Activated CD4-positive, alpha-beta memory T cell treated with anti-CD3 and anti-CD28 coated beads for 36 hours (primary cell): ENCODE measurements around the gene MYMK. TPM values are rescaled to one million over a fixed set of nuclear protein-coding genes. Genes with fewer than 3 reads are reported as not detected.

Source experiments
- CTCF ChIA-PET: fragments of 350-600 bp; sonication (Branson Sonifier 250); formaldehyde crosslinking; loops from one replicate; lab custom pipeline; 2021; ENCODE audit warnings: antibody characterized with exemption, inconsistent platforms; lab: Charles Lee
- POLR2A ChIA-PET: fragments of 350-600 bp; sonication (Branson Sonifier 250); formaldehyde crosslinking; loops from one replicate; lab custom pipeline; 2021; ENCODE audit warnings: antibody characterized with exemption; lab: Charles Lee
- DNase-seq: peaks from one replicate; pipeline ENCODE4 v3.0.0-alpha.2; 2020
- H3K27ac Mint-ChIP-seq: one replicate; pipeline ENCODE4 v1.8.0; 2021; ENCODE audit warnings: mixed read lengths
- H3K27me3 Mint-ChIP-seq: one replicate; pipeline ENCODE4 v1.8.0; 2021; ENCODE audit warnings: mixed read lengths
- H3K36me3 Mint-ChIP-seq: one replicate; pipeline ENCODE4 v1.8.0; 2021; ENCODE audit warnings: mixed read lengths
- H3K4me1 Mint-ChIP-seq: one replicate; pipeline ENCODE4 v1.8.0; 2021; ENCODE audit warnings: low read depth, mixed read lengths
- H3K4me3 Mint-ChIP-seq: one replicate; pipeline ENCODE4 v1.8.0; 2021; ENCODE audit warnings: mild to moderate bottlenecking, mixed read lengths
- H3K9me3 Mint-ChIP-seq: one replicate; pipeline ENCODE4 v1.8.0; 2021; ENCODE audit warnings: mixed read lengths
- intact Hi-C: fragments of 100-400 bp; cut with micrococcal nuclease; formaldehyde crosslinking; loops from one replicate; pipeline ENCODE4 v1.15.1; 2023
- total RNA-seq, 2 experiments: library from RNA; stranded (reverse); gene quantifications; one replicate each; pipeline ENCODE4 v1.2.3, GENCODE V29; 2021

Gene MYMK
- total RNA-seq, 2 experiments from 2014 or later: not detected

GRCh38 chr9:133499132-133499891, 25.4 kb downstream of the MYMK start:
- intact Hi-C loops: no loop called here
- CTCF ChIA-PET: no interaction called here

GRCh38 chr9:133496861-133497842, 27.6 kb downstream of the MYMK start:
- Mint-ChIP-seq H3K9me3 (peaks cover 16% of the 10 kb centered on the region), H3K4me3 (no peak overlapping the region), H3K4me1 (no peaks in the 10 kb centered on the region), H3K27me3 (peaks cover 13% of the 10 kb centered on the region), H3K36me3 (peaks cover 3% of the 10 kb centered on the region), H3K27ac (no peak overlapping the region)
- intact Hi-C loops: no loop called here
- no peak for DNase-seq
- CTCF ChIA-PET: no interaction called here
- POLR2A ChIA-PET: no interaction called here

More at GRCh38 chr9:133499132-133499891, 25.4 kb downstream of the MYMK start:
- H3K36me3 Mint-ChIP-seq: peaks cover 3% of the 10 kb centered on the region
- no peaks in the 10 kb centered on the region for H3K4me1 Mint-ChIP-seq
- POLR2A ChIA-PET: interaction anchor here (0.8 kb wide), 1 partner anchor 313 kb away, joined by 3 read pairs; no protein-coding TSS in a partner anchor
- DNase-seq: no peak
- peaks cover 22% of the 10 kb centered on the region for H3K9me3 Mint-ChIP-seq
- H3K27me3 Mint-ChIP-seq: peaks cover 17% of the 10 kb centered on the region
- no peak overlapping the region for H3K27ac Mint-ChIP-seq
- H3K4me3 Mint-ChIP-seq: no peak overlapping the region

- intact Hi-C loops: no loop called here
- Mint-ChIP-seq H3K9me3 (peaks cover under 1% of the 10 kb centered on the region), H3K36me3 (no peaks in the 10 kb centered on the region), H3K27ac (no peak overlapping the region), H3K4me1 (no peaks in the 10 kb centered on the region), H3K27me3 (peaks cover 11% of the 10 kb centered on the region), H3K4me3 (no peak overlapping the region)
- POLR2A ChIA-PET: no interaction called here
- CTCF ChIA-PET: interaction anchor here (0.8 to 1.7 kb wide), 2 partner anchors 9 to 247 kb away, joined by 3 to 7 read pairs; no protein-coding TSS in a partner anchor
- DNase-seq: no peak
Measured at GRCh38 chr9:133495327-133496293, 29.1 kb downstream of the MYMK start.

GRCh38 chr9:133494636-133495326, 30.0 kb downstream of the MYMK start:
- Mint-ChIP-seq H3K27me3 (peaks cover 14% of the 10 kb centered on the region), H3K4me3 (no peak overlapping the region), H3K27ac (no peak overlapping the region), H3K4me1 (no peaks in the 10 kb centered on the region), H3K36me3 (no peaks in the 10 kb centered on the region), H3K9me3 (no peaks in the 10 kb centered on the region)
- POLR2A ChIA-PET: no interaction called here
- no peak for DNase-seq
- intact Hi-C loops: no loop called here
- CTCF ChIA-PET: interaction anchor here (0.8 to 1.7 kb wide), 2 partner anchors 8 to 248 kb away, joined by 3 to 7 read pairs; no protein-coding TSS in a partner anchor

GRCh38 chr9:133493845-133494540, 30.8 kb downstream of the MYMK start:
- Mint-ChIP-seq H3K4me3 (no peak overlapping the region), H3K27me3 (peaks cover 19% of the 10 kb centered on the region), H3K27ac (no peak overlapping the region), H3K9me3 (no peaks in the 10 kb centered on the region), H3K36me3 (no peaks in the 10 kb centered on the region), H3K4me1 (no peaks in the 10 kb centered on the region)
- intact Hi-C loops: no loop called here
- POLR2A ChIA-PET: no interaction called here
- CTCF ChIA-PET: no interaction called here
- no peak for DNase-seq

- H3K4me3 Mint-ChIP-seq: no peak overlapping the region
- ChIA-PET POLR2A (no interaction called here), CTCF (no interaction called here)
- no peak overlapping the region for H3K27ac Mint-ChIP-seq
- intact Hi-C loops: no loop called here
- H3K36me3 Mint-ChIP-seq: no peaks in the 10 kb centered on the region
- no peaks in the 10 kb centered on the region for H3K9me3 Mint-ChIP-seq
- no peaks in the 10 kb centered on the region for H3K4me1 Mint-ChIP-seq
- H3K27me3 Mint-ChIP-seq: peaks cover 17% of the 10 kb centered on the region
- DNase-seq: no peak
Measured at GRCh38 chr9:133493428-133493827, 31.3 kb downstream of the MYMK start.

GRCh38 chr9:133492061-133493021, 32.4 kb downstream of the MYMK start:
- Mint-ChIP-seq H3K4me3 (no peak overlapping the region), H3K4me1 (no peaks in the 10 kb centered on the region), H3K9me3 (no peaks in the 10 kb centered on the region), H3K27ac (no peak overlapping the region), H3K36me3 (no peaks in the 10 kb centered on the region), H3K27me3 (peaks cover 11% of the 10 kb centered on the region)
- ChIA-PET CTCF (no interaction called here), POLR2A (no interaction called here)
- DNase-seq: no peak
- intact Hi-C loops: no loop called here

- intact Hi-C loops: no loop called here
- H3K9me3 Mint-ChIP-seq: no peaks in the 10 kb centered on the region
- ChIA-PET CTCF (no interaction called here), POLR2A (no interaction called here)
- H3K27ac Mint-ChIP-seq: no peak overlapping the region
- no peak for DNase-seq
- H3K36me3 Mint-ChIP-seq: no peaks in the 10 kb centered on the region
- no peak overlapping the region for H3K4me3 Mint-ChIP-seq
- peaks cover 11% of the 10 kb centered on the region for H3K27me3 Mint-ChIP-seq
- H3K4me1 Mint-ChIP-seq: no peaks in the 10 kb centered on the region
Measured at GRCh38 chr9:133491656-133491925, 33.2 kb downstream of the MYMK start.

GRCh38 chr9:133490865-133491655, 33.7 kb downstream of the MYMK start:
- Mint-ChIP-seq H3K27ac (no peak overlapping the region), H3K27me3 (peaks cover 11% of the 10 kb centered on the region), H3K4me1 (no peaks in the 10 kb centered on the region), H3K4me3 (no peak overlapping the region), H3K36me3 (no peaks in the 10 kb centered on the region), H3K9me3 (no peaks in the 10 kb centered on the region)
- ChIA-PET CTCF (no interaction called here), POLR2A (no interaction called here)
- intact Hi-C loops: no loop called here
- DNase-seq: no peak
